ENCODE data around the gene ARHGEF16. TPM values are rescaled to one million over a fixed set of nuclear protein-coding genes. Genes with fewer than 3 reads are reported as not detected.

Gene ARHGEF16
- total RNA-seq, 2 donors from 2014 or later: 47.7 to 64.7 TPM

GRCh38 chr1:3522112-3522511, 67.6 kb downstream of the ARHGEF16 start:
- Histone ChIP-seq H3K9ac (ENCODE audit: extremely low read depth, low read length, poor library complexity, severe bottlenecking) (no peak overlapping the region), H3K27ac (ENCODE audit: low read depth, low read length) (no peak overlapping the region), H3K9me3 (ENCODE audit: control insufficient read depth, low read length) (no peaks in the 10 kb centered on the region), H3K4me1 (ENCODE audit: control insufficient read depth, insufficient read depth, low read length) (no peaks in the 10 kb centered on the region), H3K4me3 (ENCODE audit: low read length) (no peak overlapping the region), H3K36me3 (ENCODE audit: control insufficient read depth, insufficient read depth, low read length) (peaks cover 5% of the 10 kb centered on the region), H3K27me3 (ENCODE audit: control insufficient read depth, insufficient read depth, low read length, poor library complexity, severe bottlenecking) (no peaks in the 10 kb centered on the region)
- no peaks in the 10 kb centered on the region for H3K4me1 Mint-ChIP-seq
- peaks cover 15% of the 10 kb centered on the region for H3K36me3 Mint-ChIP-seq (ENCODE audit: low read depth)
- H3K4me3 Mint-ChIP-seq: no peak overlapping the region
- 91 to 100% methylated on average over 6 to 13 of the region's 13 CpGs for WGBS, 2 experiments (ENCODE audit: insufficient coverage in 1 of 2, insufficient read length in 1 of 2)
- H3K27ac Mint-ChIP-seq: no peak overlapping the region
- no peak for DNase-seq
- no peaks in the 10 kb centered on the region for H3K27me3 Mint-ChIP-seq (ENCODE audit: insufficient read depth)
- TF ChIP-seq, protein P1, sequence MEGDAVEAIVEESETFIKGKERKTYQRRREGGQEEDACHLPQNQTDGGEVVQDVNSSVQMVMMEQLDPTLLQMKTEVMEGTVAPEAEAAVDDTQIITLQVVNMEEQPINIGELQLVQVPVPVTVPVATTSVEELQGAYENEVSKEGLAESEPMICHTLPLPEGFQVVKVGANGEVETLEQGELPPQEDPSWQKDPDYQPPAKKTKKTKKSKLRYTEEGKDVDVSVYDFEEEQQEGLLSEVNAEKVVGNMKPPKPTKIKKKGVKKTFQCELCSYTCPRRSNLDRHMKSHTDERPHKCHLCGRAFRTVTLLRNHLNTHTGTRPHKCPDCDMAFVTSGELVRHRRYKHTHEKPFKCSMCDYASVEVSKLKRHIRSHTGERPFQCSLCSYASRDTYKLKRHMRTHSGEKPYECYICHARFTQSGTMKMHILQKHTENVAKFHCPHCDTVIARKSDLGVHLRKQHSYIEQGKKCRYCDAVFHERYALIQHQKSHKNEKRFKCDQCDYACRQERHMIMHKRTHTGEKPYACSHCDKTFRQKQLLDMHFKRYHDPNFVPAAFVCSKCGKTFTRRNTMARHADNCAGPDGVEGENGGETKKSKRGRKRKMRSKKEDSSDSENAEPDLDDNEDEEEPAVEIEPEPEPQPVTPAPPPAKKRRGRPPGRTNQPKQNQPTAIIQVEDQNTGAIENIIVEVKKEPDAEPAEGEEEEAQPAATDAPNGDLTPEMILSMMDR (conservative IDR thresholded peaks at IDR 0.05): no peak
- no peaks in the 10 kb centered on the region for H3K9me3 Mint-ChIP-seq

- Mint-ChIP-seq H3K4me3 (no peak overlapping the region), H3K9me3 (no peaks in the 10 kb centered on the region), H3K27me3 (ENCODE audit: insufficient read depth) (no peaks in the 10 kb centered on the region), H3K27ac (no peak overlapping the region), H3K36me3 (ENCODE audit: low read depth) (peaks cover 10% of the 10 kb centered on the region), H3K4me1 (no peaks in the 10 kb centered on the region)
- TF ChIP-seq, protein P1 (conservative IDR thresholded peaks at IDR 0.05): no peak
- peaks cover 5% of the 10 kb centered on the region for H3K36me3 ChIP-seq (ENCODE audit: control insufficient read depth, insufficient read depth, low read length)
- DNase-seq: no peak
- 82 to 91% methylated on average over 5 to 19 of the region's 19 CpGs for WGBS, 2 experiments (ENCODE audit: insufficient coverage in 1 of 2, insufficient read length in 1 of 2)
- no peak overlapping the region for H3K9ac ChIP-seq (ENCODE audit: extremely low read depth, low read length, poor library complexity, severe bottlenecking)
- no peaks in the 10 kb centered on the region for H3K27me3 ChIP-seq (ENCODE audit: control insufficient read depth, insufficient read depth, low read length, poor library complexity, severe bottlenecking)
- H3K4me3 ChIP-seq (ENCODE audit: low read length): no peak overlapping the region
- H3K4me1 ChIP-seq (ENCODE audit: control insufficient read depth, insufficient read depth, low read length): no peaks in the 10 kb centered on the region
- H3K27ac ChIP-seq (ENCODE audit: low read depth, low read length): no peak overlapping the region
- no peaks in the 10 kb centered on the region for H3K9me3 ChIP-seq (ENCODE audit: control insufficient read depth, low read length)
Measured at GRCh38 chr1:3522564-3523265, 68.2 kb downstream of the ARHGEF16 start.

DNA sequence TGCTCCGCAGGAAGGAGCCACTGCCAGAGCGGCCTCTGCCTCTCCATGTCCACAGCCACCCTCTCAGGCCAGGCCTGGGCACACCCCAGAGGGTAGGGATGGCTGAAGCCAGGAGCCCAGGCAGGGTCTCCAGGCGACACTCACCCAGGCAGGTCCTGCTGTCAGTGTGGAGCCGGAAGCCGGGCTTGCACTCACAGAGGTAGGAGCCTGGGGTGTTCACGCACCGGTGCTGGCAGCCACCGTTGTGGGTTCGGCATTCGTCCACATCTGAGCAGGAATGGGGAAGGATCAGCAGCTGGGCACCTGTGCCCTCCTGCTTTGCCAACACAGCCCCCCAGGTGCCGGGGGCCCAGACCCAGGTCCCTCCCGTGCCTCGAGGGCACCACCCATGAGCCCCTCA, 69.5 kb downstream of the ARHGEF16 start:
- Mint-ChIP-seq H3K36me3 (ENCODE audit: low read depth) (peaks cover 2% of the 10 kb centered on the region), H3K27me3 (ENCODE audit: insufficient read depth) (no peaks in the 10 kb centered on the region), H3K4me1 (no peaks in the 10 kb centered on the region), H3K9me3 (no peaks in the 10 kb centered on the region), H3K27ac (no peak overlapping the region), H3K4me3 (no peak overlapping the region)
- no peak for DNase-seq
- Histone ChIP-seq H3K4me1 (ENCODE audit: control insufficient read depth, insufficient read depth, low read length) (no peaks in the 10 kb centered on the region), H3K36me3 (ENCODE audit: control insufficient read depth, insufficient read depth, low read length) (no peaks in the 10 kb centered on the region), H3K27me3 (ENCODE audit: control insufficient read depth, insufficient read depth, low read length, poor library complexity, severe bottlenecking) (no peaks in the 10 kb centered on the region), H3K9ac (ENCODE audit: extremely low read depth, low read length, poor library complexity, severe bottlenecking) (no peak overlapping the region), H3K9me3 (ENCODE audit: control insufficient read depth, low read length) (no peaks in the 10 kb centered on the region), H3K27ac (ENCODE audit: low read depth, low read length) (no peak overlapping the region), H3K4me3 (ENCODE audit: low read length) (no peak overlapping the region)
- WGBS, 2 experiments (ENCODE audit: insufficient coverage in 1 of 2, insufficient read length in 1 of 2): 95 to 96% methylated on average over 9 to 13 of the region's 13 CpGs
- TF ChIP-seq, protein P1 (conservative IDR thresholded peaks at IDR 0.05): no peak

All from endodermal cell (in vitro differentiated cells).